Upper lobe of left lung (tissue), 4 donors: ENCODE results near the gene TMEM79.

Source experiments
- EP300 ChIP-seq, 4 donors: sonication (generic); formaldehyde crosslinking; IDR thresholded peaks; one replicate each; pipeline ENCODE4 v1.5.1; 2017; ENCODE audit warnings: antibody characterized with exemption in 4 of 4, control low read depth in 2 of 4
- POLR2A ChIP-seq, 4 donors: fragments of 450-650 bp; IDR thresholded peaks; one replicate each; pipeline ENCODE4 v1.5.1; 2016 to 2017; ENCODE audit warnings: antibody characterized with exemption in 4 of 4, mild to moderate bottlenecking in 2 of 4
- POLR2AphosphoS5 ChIP-seq, 2 donors: sonication (generic); formaldehyde crosslinking; IDR thresholded peaks; one replicate each; pipeline ENCODE4 v1.5.1; 2017; ENCODE audit warnings: antibody characterized with exemption in 2 of 2
- TF ChIP-seq, protein P1 (sequence below), 6 experiments: fragments of 450-650 bp in 4 of 6; fragments of 200-600 bp in 2 of 6; sonication (generic) in 2 of 6; IDR thresholded peaks; one replicate each; pipeline ENCODE4 v1.5.1; 2016 to 2019; ENCODE audit warnings: antibody characterized with exemption in 6 of 6

GRCh38 chr1:156276966-156277381, 7.2 kb upstream of the TMEM79 start:
- TF ChIP-seq, protein P1, sequence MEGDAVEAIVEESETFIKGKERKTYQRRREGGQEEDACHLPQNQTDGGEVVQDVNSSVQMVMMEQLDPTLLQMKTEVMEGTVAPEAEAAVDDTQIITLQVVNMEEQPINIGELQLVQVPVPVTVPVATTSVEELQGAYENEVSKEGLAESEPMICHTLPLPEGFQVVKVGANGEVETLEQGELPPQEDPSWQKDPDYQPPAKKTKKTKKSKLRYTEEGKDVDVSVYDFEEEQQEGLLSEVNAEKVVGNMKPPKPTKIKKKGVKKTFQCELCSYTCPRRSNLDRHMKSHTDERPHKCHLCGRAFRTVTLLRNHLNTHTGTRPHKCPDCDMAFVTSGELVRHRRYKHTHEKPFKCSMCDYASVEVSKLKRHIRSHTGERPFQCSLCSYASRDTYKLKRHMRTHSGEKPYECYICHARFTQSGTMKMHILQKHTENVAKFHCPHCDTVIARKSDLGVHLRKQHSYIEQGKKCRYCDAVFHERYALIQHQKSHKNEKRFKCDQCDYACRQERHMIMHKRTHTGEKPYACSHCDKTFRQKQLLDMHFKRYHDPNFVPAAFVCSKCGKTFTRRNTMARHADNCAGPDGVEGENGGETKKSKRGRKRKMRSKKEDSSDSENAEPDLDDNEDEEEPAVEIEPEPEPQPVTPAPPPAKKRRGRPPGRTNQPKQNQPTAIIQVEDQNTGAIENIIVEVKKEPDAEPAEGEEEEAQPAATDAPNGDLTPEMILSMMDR (IDR thresholded peaks at IDR 0.05): no peak
- no peak for TF ChIP-seq POLR2A (IDR thresholded peaks at IDR 0.05)
- TF ChIP-seq POLR2AphosphoS5 (IDR thresholded peaks at IDR 0.05): no peak
- no peak for TF ChIP-seq EP300 (IDR thresholded peaks at IDR 0.05)
